ENCODE measurements around the gene CEP78.

Gene CEP78

GRCh38 chr9:78297672-78297961 lies 61.7 kb downstream of the CEP78 start:
- peaks cover 4% of the 10 kb centered on the region for H3K27me3 Mint-ChIP-seq
- H3K9me3 Mint-ChIP-seq = no peaks in the 10 kb centered on the region
- H3K27ac Mint-ChIP-seq = no peak overlapping the region
- peaks cover 9% of the 10 kb centered on the region for H3K4me1 Mint-ChIP-seq
- H3K36me3 Mint-ChIP-seq = no peaks in the 10 kb centered on the region
- DNase-seq (ENCODE audit: low spot score in 2 of 2) (peak in 1 of 2 donors; percentile 11), ATAC-seq (ENCODE audit: low read depth) (no peak)
- H3K4me3 Mint-ChIP-seq = peak overlapping the region; percentile 89

- peaks cover 4% of the 10 kb centered on the region for H3K27me3 Mint-ChIP-seq
- H3K4me3 Mint-ChIP-seq = peak overlapping the region; percentile 89
- no peak overlapping the region for H3K27ac Mint-ChIP-seq
- peaks cover 9% of the 10 kb centered on the region for H3K4me1 Mint-ChIP-seq
- no peak for ATAC-seq (ENCODE audit: low read depth)
- H3K9me3 Mint-ChIP-seq = no peaks in the 10 kb centered on the region
- no peaks in the 10 kb centered on the region for H3K36me3 Mint-ChIP-seq
- no peak for DNase-seq (ENCODE audit: low spot score in 2 of 2)
These were observed 62.3 kb downstream of the CEP78 start for GRCh38 chr9:78298046-78298765.

- no peak for ATAC-seq (ENCODE audit: low read depth)
- H3K9me3 Mint-ChIP-seq = no peaks in the 10 kb centered on the region
- no peak overlapping the region for H3K27ac Mint-ChIP-seq
- peaks cover 4% of the 10 kb centered on the region for H3K27me3 Mint-ChIP-seq
- no peaks in the 10 kb centered on the region for H3K36me3 Mint-ChIP-seq
- DNase-seq (ENCODE audit: low spot score in 2 of 2) = no peak
- peaks cover 9% of the 10 kb centered on the region for H3K4me1 Mint-ChIP-seq
- no peak overlapping the region for H3K4me3 Mint-ChIP-seq
These were observed 64.3 kb downstream of the CEP78 start for GRCh38 chr9:78300209-78300608.

- Mint-ChIP-seq H3K9me3 (no peaks in the 10 kb centered on the region), H3K4me3 (no peak overlapping the region), H3K27ac (no peak overlapping the region), H3K36me3 (no peaks in the 10 kb centered on the region), H3K27me3 (peaks cover 4% of the 10 kb centered on the region), H3K4me1 (peaks cover 6% of the 10 kb centered on the region)
- DNase-seq (ENCODE audit: low spot score in 2 of 2) (no peak), ATAC-seq (ENCODE audit: low read depth) (no peak)
These were observed 65.6 kb downstream of the CEP78 start for GRCh38 chr9:78301466-78301865.

- H3K36me3 Mint-ChIP-seq = no peaks in the 10 kb centered on the region
- H3K4me3 Mint-ChIP-seq = no peak overlapping the region
- DNase-seq (ENCODE audit: low spot score in 2 of 2) = no peak
These were observed 67.6 kb downstream of the CEP78 start for GRCh38 chr9:78303377-78304062.

GRCh38 chr9:78304357-78304756 lies 68.5 kb downstream of the CEP78 start:
- Mint-ChIP-seq H3K36me3 (peaks cover 2% of the 10 kb centered on the region), H3K27ac (no peak overlapping the region), H3K9me3 (no peaks in the 10 kb centered on the region), H3K4me3 (no peak overlapping the region), H3K27me3 (peaks cover 4% of the 10 kb centered on the region), H3K4me1 (no peaks in the 10 kb centered on the region)
- DNase-seq (ENCODE audit: low spot score in 2 of 2) (no peak), ATAC-seq (ENCODE audit: low read depth) (no peak)

More at GRCh38 chr9:78303377-78304062, 67.6 kb downstream of the CEP78 start:
- H3K27me3 Mint-ChIP-seq = peaks cover 4% of the 10 kb centered on the region
- no peak overlapping the region for H3K27ac Mint-ChIP-seq
- no peak for ATAC-seq (ENCODE audit: low read depth)
- H3K4me1 Mint-ChIP-seq = no peaks in the 10 kb centered on the region
- H3K9me3 Mint-ChIP-seq = no peaks in the 10 kb centered on the region

- Mint-ChIP-seq H3K4me3 (no peak overlapping the region), H3K9me3 (no peaks in the 10 kb centered on the region), H3K27me3 (no peaks in the 10 kb centered on the region), H3K27ac (no peak overlapping the region), H3K36me3 (peaks cover 7% of the 10 kb centered on the region), H3K4me1 (no peaks in the 10 kb centered on the region)
- no peak for DNase-seq (ENCODE audit: low spot score in 2 of 2)
- no peak for ATAC-seq (ENCODE audit: low read depth)
These were observed 70.6 kb downstream of the CEP78 start for GRCh38 chr9:78306222-78307076.

GRCh38 chr9:78307360-78307759 lies 71.5 kb downstream of the CEP78 start:
- H3K9me3 Mint-ChIP-seq = no peaks in the 10 kb centered on the region
- no peaks in the 10 kb centered on the region for H3K4me1 Mint-ChIP-seq
- H3K36me3 Mint-ChIP-seq = peaks cover 7% of the 10 kb centered on the region
- ATAC-seq (ENCODE audit: low read depth) = no peak
- H3K27ac Mint-ChIP-seq = no peak overlapping the region
- H3K4me3 Mint-ChIP-seq = no peak overlapping the region
- no peak for DNase-seq (ENCODE audit: low spot score in 2 of 2)
- no peaks in the 10 kb centered on the region for H3K27me3 Mint-ChIP-seq

GRCh38 chr9:78309066-78309465 lies 73.2 kb downstream of the CEP78 start:
- ATAC-seq (ENCODE audit: low read depth) (no peak), DNase-seq (ENCODE audit: low spot score in 2 of 2) (no peak)
- H3K4me1 Mint-ChIP-seq = no peaks in the 10 kb centered on the region
- H3K36me3 Mint-ChIP-seq = peaks cover 7% of the 10 kb centered on the region
- H3K4me3 Mint-ChIP-seq = no peak overlapping the region
- H3K27me3 Mint-ChIP-seq = no peaks in the 10 kb centered on the region
- no peak overlapping the region for H3K27ac Mint-ChIP-seq
- no peaks in the 10 kb centered on the region for H3K9me3 Mint-ChIP-seq

GRCh38 chr9:78311075-78311474 lies 75.2 kb downstream of the CEP78 start:
- H3K4me3 Mint-ChIP-seq = no peak overlapping the region
- no peaks in the 10 kb centered on the region for H3K9me3 Mint-ChIP-seq
- H3K27me3 Mint-ChIP-seq = no peaks in the 10 kb centered on the region
- ATAC-seq (ENCODE audit: low read depth) (no peak), DNase-seq (ENCODE audit: low spot score in 2 of 2) (no peak)
- peaks cover 7% of the 10 kb centered on the region for H3K36me3 Mint-ChIP-seq
- H3K4me1 Mint-ChIP-seq = no peaks in the 10 kb centered on the region
- no peak overlapping the region for H3K27ac Mint-ChIP-seq

GRCh38 chr9:78311886-78312524 lies 76.1 kb downstream of the CEP78 start:
- Mint-ChIP-seq H3K9me3 (no peaks in the 10 kb centered on the region), H3K4me1 (no peaks in the 10 kb centered on the region), H3K27ac (no peak overlapping the region), H3K27me3 (no peaks in the 10 kb centered on the region), H3K36me3 (peaks cover 7% of the 10 kb centered on the region), H3K4me3 (no peak overlapping the region)
- ATAC-seq (ENCODE audit: low read depth) (no peak), DNase-seq (ENCODE audit: low spot score in 2 of 2) (no peak)

- no peak overlapping the region for H3K4me3 Mint-ChIP-seq
- peaks cover 6% of the 10 kb centered on the region for H3K36me3 Mint-ChIP-seq
- no peaks in the 10 kb centered on the region for H3K27me3 Mint-ChIP-seq
- H3K27ac Mint-ChIP-seq = no peak overlapping the region
- no peaks in the 10 kb centered on the region for H3K9me3 Mint-ChIP-seq
- no peak for DNase-seq (ENCODE audit: low spot score in 2 of 2)
- no peak for ATAC-seq (ENCODE audit: low read depth)
- H3K4me1 Mint-ChIP-seq = no peaks in the 10 kb centered on the region
These were observed 78.7 kb downstream of the CEP78 start for GRCh38 chr9:78314550-78314949.

GRCh38 chr9:78314953-78315870 lies 79.3 kb downstream of the CEP78 start:
- Mint-ChIP-seq H3K36me3 (peaks cover 10% of the 10 kb centered on the region), H3K4me3 (no peak overlapping the region), H3K27ac (no peak overlapping the region), H3K9me3 (peaks cover 3% of the 10 kb centered on the region), H3K4me1 (no peaks in the 10 kb centered on the region), H3K27me3 (no peaks in the 10 kb centered on the region)
- no peak for DNase-seq (ENCODE audit: low spot score in 2 of 2)
- no peak for ATAC-seq (ENCODE audit: low read depth)
